Ureter (tissue), 1 donor: ENCODE measurements around the gene COX15. TPM values are rescaled to one million over a fixed set of nuclear protein-coding genes. Genes with fewer than 3 reads are reported as not detected.
"Not testable (repeated sequence)": the region's sequence is repeated elsewhere in the genome, so short reads cannot be mapped to it uniquely, and the experiment has no call there.

Experiments
- DNase-seq: peaks from one replicate; pipeline ENCODE4 v3.0.0-alpha.2; 2020; ENCODE audit warnings: low spot score
- total RNA-seq: library from RNA; stranded (reverse); gene quantifications from one replicate; pipeline ENCODE4 v1.2.4, GENCODE V29; 2023
- donor health status: DM: yes; HTN: yes; CAD: no.

COX15 gene
- total RNA-seq, 1 donor from 2014 or later = 42.2 TPM

GRCh38 chr10:99740933-99741559 lies 9.1 kb upstream of the COX15 start:
- DNase-seq = no peak

GRCh38 chr10:99740260-99740659 lies 8.3 kb upstream of the COX15 start:
- DNase-seq = no peak

- not testable (repeated sequence) for DNase-seq
These were observed 2.2 kb upstream of the COX15 start for GRCh38 chr10:99734111-99734510.

- no peak for DNase-seq
These were observed 1.4 kb upstream of the COX15 start for GRCh38 chr10:99733366-99733765.

DNA sequence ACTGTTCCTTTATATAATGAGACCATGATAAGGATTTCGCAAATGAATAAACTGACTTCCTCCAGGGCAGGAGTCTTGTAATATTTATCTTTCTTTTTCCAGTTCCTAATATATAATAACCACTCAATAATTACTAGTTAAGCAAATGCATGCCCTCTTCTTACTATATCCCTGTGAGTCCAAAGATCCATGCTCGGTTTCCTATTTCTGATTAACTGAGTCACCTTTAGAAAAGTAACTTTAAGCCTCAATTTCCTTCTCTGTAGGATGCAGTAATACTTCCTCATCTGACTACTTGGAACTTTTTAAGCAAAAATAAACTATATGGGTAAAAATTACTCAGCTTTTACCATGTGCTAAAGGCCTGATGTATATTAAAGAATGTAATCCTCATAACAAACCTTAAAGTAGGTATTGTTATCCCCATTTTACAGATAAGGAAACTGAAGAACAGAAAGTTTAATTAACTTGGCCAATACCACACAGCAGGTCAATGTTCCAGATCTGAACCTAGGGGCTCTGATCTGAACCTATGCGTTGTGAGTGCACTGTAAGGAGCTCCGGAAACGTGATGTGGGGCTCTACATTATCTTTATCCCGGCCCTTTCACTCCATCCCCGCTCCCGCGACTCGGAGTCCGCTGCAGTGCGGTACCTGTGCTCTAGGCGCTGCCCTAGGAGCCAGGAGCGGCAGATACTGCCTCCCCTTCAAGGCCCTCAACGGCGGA lies 458 bp downstream of the COX15 start:
- no peak for DNase-seq

DNA sequence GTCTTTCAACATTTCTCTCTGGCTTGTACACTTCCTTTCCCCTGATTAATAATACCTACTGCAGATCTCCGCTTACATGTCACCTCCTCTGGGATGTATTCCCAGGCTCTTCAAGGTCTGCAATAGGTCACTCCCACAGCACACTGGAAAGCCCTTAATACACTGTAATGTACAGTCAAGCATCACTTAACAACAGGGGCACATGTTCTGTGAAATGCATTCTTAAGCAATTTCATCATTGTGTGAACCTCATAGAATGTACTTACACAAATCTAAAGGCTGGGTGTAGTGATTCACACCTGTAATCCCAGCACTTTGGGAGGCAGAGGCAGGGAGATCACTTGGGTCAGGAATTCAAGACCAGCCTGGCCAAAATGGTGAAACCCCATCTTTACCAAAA lies 1.9 kb downstream of the COX15 start:
- DNase-seq = no peak

DNA sequence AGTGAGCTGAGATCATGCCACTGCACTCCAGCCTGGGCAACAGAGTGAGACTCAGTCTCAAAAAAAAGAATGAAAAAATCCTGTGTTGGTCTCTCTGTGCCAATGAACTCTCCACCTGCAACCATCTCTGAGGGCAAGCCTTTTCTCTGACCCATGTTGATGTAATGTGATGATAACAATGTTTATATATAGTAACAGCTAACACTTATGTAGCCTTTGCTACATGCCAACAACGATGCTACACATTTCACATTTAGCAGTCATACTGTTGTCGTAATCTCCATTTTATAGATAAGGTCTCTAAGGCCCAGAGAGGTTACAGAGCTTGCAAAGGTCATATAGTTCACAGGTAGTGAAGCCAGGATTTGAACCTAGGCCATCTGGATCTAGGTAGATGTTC lies 11.5 kb downstream of the COX15 start:
- DNase-seq = no peak

- DNase-seq = no peak
These were observed 17.5 kb downstream of the COX15 start for GRCh38 chr10:99714446-99714845.

DNA sequence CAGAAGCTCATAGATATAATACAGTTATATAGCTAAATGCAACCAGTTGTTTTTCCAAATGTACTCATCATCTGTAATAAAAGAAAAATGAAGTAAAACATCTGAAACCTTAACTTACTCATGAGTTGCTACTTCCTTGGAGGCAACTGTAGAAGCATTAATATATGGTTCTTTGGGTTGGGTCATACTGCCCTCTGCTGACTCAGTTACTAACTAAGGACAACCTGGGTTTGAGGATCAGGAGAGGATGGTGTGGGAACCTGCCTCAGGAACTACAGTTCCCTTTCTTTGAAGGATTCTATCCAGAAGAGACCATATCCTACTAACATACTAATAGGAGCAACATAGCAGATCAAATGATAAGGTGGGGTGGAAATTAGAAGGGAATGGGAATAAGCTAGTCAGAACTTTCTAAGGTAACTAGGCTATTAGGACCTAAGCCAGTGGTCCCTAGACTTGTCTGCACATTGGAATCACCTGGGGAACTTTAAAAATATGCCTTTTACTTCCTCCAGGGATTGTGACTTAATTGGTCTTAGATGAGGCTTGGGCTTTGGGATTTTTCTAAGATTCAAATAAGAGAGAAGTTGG lies 20.7 kb downstream of the COX15 start:
- DNase-seq = no peak

GRCh38 chr10:99709480-99710229 lies 22.3 kb downstream of the COX15 start:
- no peak for DNase-seq

DNA sequence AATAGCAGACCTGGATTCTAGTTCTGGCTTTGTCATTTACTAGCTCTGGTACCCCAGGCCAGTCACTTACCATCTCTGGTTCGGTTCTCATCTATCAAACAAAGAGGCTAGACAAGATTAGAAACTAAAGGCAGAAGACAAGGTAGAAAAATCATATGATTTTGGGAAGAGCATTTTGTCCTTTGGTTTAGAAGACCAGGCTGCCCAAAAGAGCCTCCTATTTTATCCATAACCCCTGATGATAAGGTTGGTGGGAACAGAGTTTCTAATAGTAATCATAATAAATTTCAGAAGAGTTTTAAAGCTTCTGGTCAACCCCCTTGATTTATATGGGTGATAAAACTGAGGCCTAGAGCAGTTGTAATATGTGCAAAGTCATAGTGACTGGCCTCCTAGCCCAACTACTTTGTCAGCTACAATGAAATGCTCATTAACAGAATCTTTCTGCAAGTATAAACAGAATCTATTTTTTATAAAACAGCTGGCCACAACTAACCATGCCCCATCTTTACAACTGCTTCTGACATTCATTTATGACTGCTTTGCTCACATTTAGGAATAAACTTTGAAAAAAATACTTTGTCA lies 23.4 kb downstream of the COX15 start:
- DNase-seq = no peak

DNA sequence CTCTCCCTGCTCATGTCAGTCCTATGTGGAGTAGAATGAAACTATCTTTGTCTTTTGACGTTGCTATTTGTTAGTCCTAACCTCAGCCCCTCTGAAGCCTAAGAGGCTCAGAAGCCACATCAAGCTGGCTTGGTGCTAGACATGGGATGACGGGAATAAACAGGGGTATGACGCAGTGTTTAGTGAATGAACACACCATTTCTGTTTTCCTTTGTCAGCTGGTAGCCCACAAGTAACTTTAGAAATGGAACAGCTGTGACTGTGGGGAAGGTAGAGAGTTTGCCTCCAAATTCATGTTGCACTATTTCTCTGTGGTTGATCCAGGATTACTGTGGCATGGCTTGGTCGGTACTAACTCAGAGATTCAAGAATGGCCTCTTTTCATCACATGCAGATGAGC lies 31.3 kb downstream of the COX15 start:
- DNase-seq = no peak

DNA sequence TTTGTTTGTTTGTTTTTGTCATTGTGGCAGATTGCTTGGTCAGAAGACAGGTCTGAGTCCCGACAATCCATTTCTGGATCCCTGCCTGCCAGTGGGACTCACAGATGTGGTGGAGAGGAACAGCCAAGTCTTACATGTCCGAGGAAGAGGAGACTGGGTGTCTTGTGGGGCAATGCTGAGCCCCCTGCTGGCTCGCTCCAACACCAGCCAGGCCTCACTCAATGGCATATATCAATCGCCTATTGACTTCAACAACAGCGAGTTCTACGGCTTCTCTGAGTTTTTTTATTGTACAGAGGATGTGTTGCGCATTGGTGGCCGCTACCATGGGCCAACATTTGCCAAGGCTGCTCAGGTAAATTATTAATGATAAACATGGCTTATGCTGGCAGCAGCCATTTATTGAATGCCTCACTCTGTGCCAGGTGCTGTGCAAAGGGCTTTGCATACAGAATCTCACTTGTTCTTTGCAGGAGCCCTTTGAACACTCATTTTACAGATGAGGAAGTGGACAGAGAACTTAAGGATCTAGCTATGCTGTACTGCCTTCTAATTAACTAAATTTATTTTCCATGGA lies 33.3 kb downstream of the COX15 start:
- DNase-seq = no peak

- DNase-seq = no peak
These were observed 36.2 kb downstream of the COX15 start for GRCh38 chr10:99695761-99696160.

GRCh38 chr10:99693933-99694583 lies 37.9 kb downstream of the COX15 start:
- DNase-seq = no peak

DNA sequence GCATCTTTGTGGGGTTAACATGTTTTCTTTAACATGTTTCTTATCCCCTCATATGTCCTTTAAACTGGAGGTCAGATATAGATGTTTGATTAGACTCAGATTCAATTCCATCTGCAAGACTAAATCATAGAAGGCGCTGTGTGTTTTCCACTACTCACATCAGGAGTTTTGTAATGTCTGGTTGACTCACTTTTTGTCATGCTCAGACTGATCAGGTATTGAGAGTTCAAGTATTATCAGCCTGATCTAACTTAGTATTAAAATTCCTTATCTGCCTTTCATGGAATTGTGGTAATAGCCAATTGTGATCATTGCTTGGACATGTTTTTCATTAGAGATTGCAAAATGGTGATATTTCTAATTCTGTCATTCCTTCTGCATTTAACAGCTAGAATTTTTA lies 42.5 kb downstream of the COX15 start:
- no peak for DNase-seq

DNA sequence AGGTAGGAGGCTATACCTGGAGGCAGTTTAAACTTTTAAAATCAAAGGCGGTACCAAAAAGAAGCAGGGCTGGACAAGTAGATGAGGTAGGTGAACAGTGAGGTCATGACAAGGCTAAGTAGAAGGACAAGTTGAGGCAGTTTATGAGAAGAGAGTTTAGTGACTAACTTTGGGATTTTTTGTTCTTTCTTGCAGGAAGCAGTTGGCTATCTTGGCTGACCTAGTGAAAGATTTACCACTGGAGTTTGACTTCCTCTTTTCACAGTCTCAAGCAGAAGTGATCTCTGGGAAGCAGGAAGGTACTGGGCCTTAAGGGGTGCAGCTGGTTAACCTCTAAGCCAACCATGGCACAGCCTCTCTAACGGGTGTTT lies 46.3 kb downstream of the COX15 start:
- DNase-seq = no peak

GRCh38 chr10:99682752-99683151 lies 49.2 kb downstream of the COX15 start:
- DNase-seq = no peak
